Measurements from ENCODE around the gene LMO7. TPM values are rescaled to one million over a fixed set of nuclear protein-coding genes. Genes with fewer than 3 reads are reported as not detected.

Gene LMO7
- 446 TPM for total RNA-seq
- long read RNA-seq, partial matches to known transcripts: 79 of 128 reads
- long read RNA-seq, other reads (novel, unspliced or antisense): 45 of 128 reads

GRCh38 chr13:75635828-75636435, at the start of gene LMO7:
Gene LMO7 (plus strand): TSS chr13:75636330. CDS start chr13:75636658, 328 bp downstream.
- peak; percentile 50 for DNase-seq
- TF ChIP-seq, protein P1, sequence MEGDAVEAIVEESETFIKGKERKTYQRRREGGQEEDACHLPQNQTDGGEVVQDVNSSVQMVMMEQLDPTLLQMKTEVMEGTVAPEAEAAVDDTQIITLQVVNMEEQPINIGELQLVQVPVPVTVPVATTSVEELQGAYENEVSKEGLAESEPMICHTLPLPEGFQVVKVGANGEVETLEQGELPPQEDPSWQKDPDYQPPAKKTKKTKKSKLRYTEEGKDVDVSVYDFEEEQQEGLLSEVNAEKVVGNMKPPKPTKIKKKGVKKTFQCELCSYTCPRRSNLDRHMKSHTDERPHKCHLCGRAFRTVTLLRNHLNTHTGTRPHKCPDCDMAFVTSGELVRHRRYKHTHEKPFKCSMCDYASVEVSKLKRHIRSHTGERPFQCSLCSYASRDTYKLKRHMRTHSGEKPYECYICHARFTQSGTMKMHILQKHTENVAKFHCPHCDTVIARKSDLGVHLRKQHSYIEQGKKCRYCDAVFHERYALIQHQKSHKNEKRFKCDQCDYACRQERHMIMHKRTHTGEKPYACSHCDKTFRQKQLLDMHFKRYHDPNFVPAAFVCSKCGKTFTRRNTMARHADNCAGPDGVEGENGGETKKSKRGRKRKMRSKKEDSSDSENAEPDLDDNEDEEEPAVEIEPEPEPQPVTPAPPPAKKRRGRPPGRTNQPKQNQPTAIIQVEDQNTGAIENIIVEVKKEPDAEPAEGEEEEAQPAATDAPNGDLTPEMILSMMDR (IDR thresholded peaks at IDR 0.05; ENCODE audit: borderline replicate concordance): peak; percentile 7
- no peaks in the 10 kb centered on the region for H3K36me3 ChIP-seq
- H3K27me3 ChIP-seq (ENCODE audit: low read depth): peaks cover 18% of the 10 kb centered on the region
- H3K4me3 ChIP-seq: peak within 1 kb of the TSS; percentile 82
- peak within 1 kb of the TSS; percentile 44 for H3K27ac ChIP-seq (replicated peaks)
- intact Hi-C loops (cut with micrococcal nuclease): no loop called here
- peaks cover 23% of the 10 kb centered on the region for H3K4me1 ChIP-seq
- H3K9me3 ChIP-seq (replicated peaks): no peaks in the 10 kb centered on the region

DNA sequence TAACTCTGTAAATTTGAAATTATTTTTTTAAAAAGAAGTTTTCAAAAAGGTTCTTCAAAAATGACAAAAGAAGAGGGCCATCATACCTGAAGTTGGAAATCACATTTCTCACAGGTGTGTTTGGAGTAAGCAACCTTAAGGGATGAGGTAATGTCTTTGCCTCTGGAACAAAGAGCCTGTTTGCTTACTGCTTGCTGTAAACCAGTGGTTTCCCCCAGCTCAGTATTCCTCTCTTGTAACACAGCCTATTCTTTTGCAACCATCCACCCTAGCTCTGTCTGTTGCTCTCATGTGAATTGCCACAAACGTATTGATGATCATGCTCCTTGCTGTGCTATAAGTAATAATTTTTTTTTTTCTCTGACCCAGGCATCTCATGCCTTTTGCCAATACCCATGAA, 48.5 kb upstream of the LMO7 start:
- peaks cover 26% of the 10 kb centered on the region for H3K36me3 ChIP-seq
- DNase-seq: no peak
- H3K4me1 ChIP-seq: no peaks in the 10 kb centered on the region
- H3K4me3 ChIP-seq: no peak overlapping the region
- peaks cover 14% of the 10 kb centered on the region for H3K9me3 ChIP-seq (replicated peaks)
- TF ChIP-seq, protein P1 (IDR thresholded peaks at IDR 0.05; ENCODE audit: borderline replicate concordance): no peak
- H3K27ac ChIP-seq (replicated peaks): no peak overlapping the region
- H3K27me3 ChIP-seq (ENCODE audit: low read depth): no peaks in the 10 kb centered on the region
- intact Hi-C loops (cut with micrococcal nuclease): no loop called here

DNA sequence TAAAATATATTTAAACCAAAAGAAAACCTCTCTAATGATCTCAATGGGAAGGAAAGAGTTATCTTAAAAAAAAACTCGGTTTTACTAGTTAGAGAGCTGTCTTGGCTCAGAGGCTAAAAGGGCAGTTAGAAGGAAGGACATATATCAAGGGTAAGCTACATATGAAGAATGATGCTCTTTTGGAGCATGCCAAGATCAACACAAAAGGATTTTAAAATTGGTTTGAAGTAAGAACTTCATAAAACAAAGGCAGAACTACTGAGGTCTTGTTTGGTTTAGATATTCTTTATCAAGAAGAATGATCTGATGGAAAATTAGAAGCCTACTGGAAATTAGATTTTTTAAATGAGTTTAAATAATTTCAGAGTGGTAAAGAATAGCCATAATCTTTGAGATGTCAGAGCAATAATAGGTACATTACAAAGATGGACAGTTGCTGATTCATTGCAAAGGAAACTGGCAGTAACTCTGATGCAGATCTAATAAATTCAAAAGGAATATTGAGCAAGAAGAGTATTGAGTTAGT, 39.4 kb upstream of the LMO7 start:
- peaks cover 33% of the 10 kb centered on the region for H3K36me3 ChIP-seq
- H3K27ac ChIP-seq (replicated peaks): no peak overlapping the region
- H3K4me3 ChIP-seq: no peak overlapping the region
- no peaks in the 10 kb centered on the region for H3K27me3 ChIP-seq (ENCODE audit: low read depth)
- H3K4me1 ChIP-seq: peaks cover 10% of the 10 kb centered on the region
- DNase-seq: no peak
- TF ChIP-seq, protein P1 (IDR thresholded peaks at IDR 0.05; ENCODE audit: borderline replicate concordance): no peak
- peaks cover 8% of the 10 kb centered on the region for H3K9me3 ChIP-seq (replicated peaks)
- intact Hi-C loops (cut with micrococcal nuclease): no loop called here

- intact Hi-C loops (cut with micrococcal nuclease): no loop called here
- TF ChIP-seq, protein P1 (IDR thresholded peaks at IDR 0.05; ENCODE audit: borderline replicate concordance): no peak
- no peak for DNase-seq
- Histone ChIP-seq H3K36me3 (peaks cover 23% of the 10 kb centered on the region), H3K4me1 (peaks cover 10% of the 10 kb centered on the region), H3K9me3 (replicated peaks) (peaks cover 8% of the 10 kb centered on the region), H3K27me3 (ENCODE audit: low read depth) (no peaks in the 10 kb centered on the region), H3K4me3 (no peak overlapping the region), H3K27ac (replicated peaks) (no peak overlapping the region)
Observed at GRCh38 chr13:75600371-75600770, 35.8 kb upstream of the LMO7 start.

- Histone ChIP-seq H3K27me3 (ENCODE audit: low read depth) (no peaks in the 10 kb centered on the region), H3K4me3 (no peak overlapping the region), H3K27ac (replicated peaks) (no peak overlapping the region), H3K4me1 (peaks cover 10% of the 10 kb centered on the region), H3K36me3 (peaks cover 18% of the 10 kb centered on the region), H3K9me3 (replicated peaks) (peaks cover 7% of the 10 kb centered on the region)
- intact Hi-C loops (cut with micrococcal nuclease): no loop called here
- TF ChIP-seq, protein P1 (IDR thresholded peaks at IDR 0.05; ENCODE audit: borderline replicate concordance): no peak
- no peak for DNase-seq
Observed at GRCh38 chr13:75603038-75603437, 33.1 kb upstream of the LMO7 start.

Data from left ventricle myocardium inferior (tissue), 1 donor.